GM12891 (cell line): ENCODE results near the gene CALM3.

ENCODE experiments used
- DNase-seq: peaks from one replicate; pipeline ENCODE4 v3.0.0; 2011; ENCODE audit warnings: low spot score; ENCODE audit not compliant: insufficient read length
- FAIRE-seq: peaks from 2 replicates; lab custom pipeline; 2011; peaks lifted over from hg19 to GRCh38; lab: Jason Lieb, UNC
- PAX5 ChIP-seq: IDR thresholded peaks from 2 replicates; pipeline ENCODE4 v1.6.1; 2011; ENCODE audit warnings: low read length, moderate library complexity, mild to moderate bottlenecking; ENCODE audit not compliant: insufficient read depth, severe bottlenecking
- POLR2A ChIP-seq: IDR thresholded peaks from 2 replicates; pipeline ENCODE4 v1.6.1; 2011; ENCODE audit warnings: low read depth, low read length, control low read depth
- POLR2AphosphoS5 ChIP-seq: IDR thresholded peaks from 2 replicates; pipeline ENCODE4 v1.6.1; 2011; ENCODE audit warnings: low read depth, low read length, control low read depth
- POU2F2 ChIP-seq: IDR thresholded peaks from 2 replicates; pipeline ENCODE4 v1.6.1; 2011; ENCODE audit warnings: low read depth, mild to moderate bottlenecking, control low read depth, low read length, moderate library complexity
- SPI1 ChIP-seq: IDR thresholded peaks from 2 replicates; pipeline ENCODE4 v1.6.1; 2011; ENCODE audit warnings: low read depth, low read length, control low read depth
- TAF1 ChIP-seq: IDR thresholded peaks from 2 replicates; pipeline ENCODE4 v1.6.1; 2011; ENCODE audit warnings: low read depth, low read length, control low read depth

CALM3 gene

DNA sequence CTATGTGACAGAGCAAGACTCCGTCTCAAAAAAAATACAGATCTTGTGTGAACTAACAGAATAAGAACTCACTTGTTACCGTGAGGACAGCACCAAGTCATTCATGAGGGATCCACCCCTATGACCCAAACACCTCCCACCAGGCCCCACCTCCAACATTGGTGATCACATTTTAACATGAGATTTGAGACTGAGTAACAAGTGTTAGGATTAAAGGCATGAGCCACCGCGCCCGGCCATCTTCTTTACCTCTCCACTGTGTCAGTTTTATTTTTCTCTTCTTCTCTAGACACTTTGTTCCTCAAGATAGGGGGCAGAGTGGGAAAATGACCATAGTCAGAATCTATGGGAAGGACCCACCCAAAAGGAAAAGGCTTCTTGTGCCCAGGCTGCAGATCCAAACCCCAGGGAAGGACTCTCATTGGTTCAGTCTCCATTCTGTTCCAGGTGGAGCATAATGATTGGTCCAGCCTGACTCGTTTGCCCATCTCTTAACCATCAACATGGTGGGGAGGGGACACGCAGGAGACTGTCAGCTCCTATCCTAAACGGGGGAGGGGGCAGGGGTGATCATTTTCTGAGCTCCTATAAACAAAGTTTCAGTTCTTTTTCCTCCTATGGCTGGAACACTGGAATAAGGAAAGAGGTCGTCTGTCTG is 1.3 kb upstream of the CALM3 start:
- DNase-seq, result no peak
- TF ChIP-seq TAF1 (no peak), POLR2A (no peak), SPI1 (no peak), POLR2AphosphoS5 (no peak), PAX5 (no peak), POU2F2 (no peak)
- no peak for FAIRE-seq

DNA sequence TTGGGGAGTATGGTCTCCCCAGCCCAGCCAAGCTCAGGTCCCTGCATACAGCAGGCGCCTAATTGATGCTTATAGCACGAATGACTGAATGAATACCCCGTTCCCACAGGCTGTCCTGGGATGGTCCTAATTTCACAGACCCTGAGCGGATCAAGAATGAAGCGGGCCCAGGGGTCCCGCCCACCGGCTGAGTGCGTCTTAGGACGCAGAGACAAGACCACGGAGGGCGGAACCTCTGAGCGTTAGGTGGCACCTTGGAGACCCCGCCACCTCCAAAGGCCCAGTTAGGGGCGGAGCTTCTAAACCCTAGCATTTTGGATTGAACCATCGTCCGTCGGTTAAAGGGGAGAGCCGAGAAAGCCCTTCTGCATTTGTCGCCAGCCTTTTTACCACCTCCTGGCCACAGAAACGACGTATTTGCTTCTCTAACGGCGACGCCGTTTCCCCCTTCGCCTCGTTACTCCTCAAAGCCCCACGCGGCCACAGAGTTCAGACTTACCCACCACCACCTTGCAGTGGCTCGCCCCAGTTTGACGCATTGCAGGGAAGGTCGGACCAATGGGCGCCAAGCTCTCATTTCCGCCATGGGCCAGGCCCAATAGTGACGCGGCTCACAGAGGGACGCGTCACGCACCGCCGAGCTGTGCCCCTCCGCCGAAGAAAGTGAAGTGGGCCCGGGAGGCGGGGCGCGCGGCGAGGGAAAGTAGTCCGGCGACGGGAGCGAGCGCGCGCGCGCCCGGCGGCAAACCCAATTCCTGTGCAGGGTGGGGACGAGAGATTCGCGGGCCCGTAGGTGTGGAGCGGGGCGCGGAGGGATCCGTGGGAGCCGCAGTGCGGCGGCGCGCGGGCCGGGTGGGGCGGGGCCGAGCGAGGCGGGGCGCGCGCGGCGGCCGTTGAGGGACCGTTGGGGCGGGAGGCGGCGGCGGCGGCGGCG is 479 bp upstream of the CALM3 start:
- FAIRE-seq, result peak; percentile 97
- TF ChIP-seq PAX5 (peak; percentile 99), SPI1 (peak; percentile 3), TAF1 (0 out of 2 replicates have a peak, but pooled peaks have one; percentile 39), POU2F2 (peak; percentile 52; the same call in 1 of the 2 replicates), POLR2A (peak; percentile 89), POLR2AphosphoS5 (peak; percentile 87; the same call in 1 of the 2 replicates)

GRCh38 chr19:46602392-46603194 is 1.5 kb downstream of the CALM3 start:
- DNase-seq, result no peak
- peak; percentile 87 for FAIRE-seq
- no peak for TF ChIP-seq POU2F2
- no peak for TF ChIP-seq TAF1
- no peak for TF ChIP-seq SPI1
- TF ChIP-seq POLR2AphosphoS5, result no peak
- TF ChIP-seq POLR2A, result no peak
- TF ChIP-seq PAX5, result no peak

More for the DNA sequence above, 479 bp upstream of the CALM3 start:
- peak; percentile 95 for DNase-seq

GRCh38 chr19:46603195-46603637 is 2.1 kb downstream of the CALM3 start:
- FAIRE-seq (no peak), DNase-seq (no peak)
- TF ChIP-seq SPI1 (no peak), POLR2AphosphoS5 (no peak), POU2F2 (no peak), POLR2A (no peak), TAF1 (no peak), PAX5 (no peak)

DNA sequence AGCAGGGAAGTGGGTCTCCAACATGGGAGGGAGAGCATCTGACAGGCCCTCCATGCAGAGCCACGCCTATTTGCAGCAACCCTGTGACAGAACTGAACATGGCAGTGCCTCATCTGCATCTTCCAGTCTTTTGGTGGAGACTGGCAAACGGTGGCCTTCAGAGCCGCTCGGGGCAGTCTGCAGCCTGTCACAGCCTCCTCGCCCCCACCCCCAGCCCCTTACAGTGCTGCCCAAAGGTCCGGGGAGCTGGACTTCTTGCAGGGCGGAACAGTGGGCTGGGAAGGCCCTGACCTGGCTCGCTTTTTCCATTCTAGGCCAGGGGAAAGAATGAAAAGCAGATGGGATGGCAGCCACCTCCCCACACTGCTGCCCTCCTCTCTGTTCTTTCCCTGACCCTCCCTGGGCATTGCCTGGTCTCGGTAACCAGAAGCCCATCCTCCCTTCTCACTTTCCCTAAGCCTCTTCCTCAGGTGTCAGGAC is 2.7 kb downstream of the CALM3 start:
- FAIRE-seq (no peak), DNase-seq (no peak)
- TF ChIP-seq POLR2AphosphoS5 (no peak), POU2F2 (no peak), PAX5 (no peak), POLR2A (no peak), SPI1 (no peak)

- FAIRE-seq (peak; percentile 40), DNase-seq (no peak)
- TF ChIP-seq POLR2AphosphoS5 (no peak), POLR2A (no peak), POU2F2 (no peak), SPI1 (no peak), PAX5 (no peak), TAF1 (no peak)
These were observed 3.7 kb downstream of the CALM3 start for GRCh38 chr19:46604781-46605355.

DNA sequence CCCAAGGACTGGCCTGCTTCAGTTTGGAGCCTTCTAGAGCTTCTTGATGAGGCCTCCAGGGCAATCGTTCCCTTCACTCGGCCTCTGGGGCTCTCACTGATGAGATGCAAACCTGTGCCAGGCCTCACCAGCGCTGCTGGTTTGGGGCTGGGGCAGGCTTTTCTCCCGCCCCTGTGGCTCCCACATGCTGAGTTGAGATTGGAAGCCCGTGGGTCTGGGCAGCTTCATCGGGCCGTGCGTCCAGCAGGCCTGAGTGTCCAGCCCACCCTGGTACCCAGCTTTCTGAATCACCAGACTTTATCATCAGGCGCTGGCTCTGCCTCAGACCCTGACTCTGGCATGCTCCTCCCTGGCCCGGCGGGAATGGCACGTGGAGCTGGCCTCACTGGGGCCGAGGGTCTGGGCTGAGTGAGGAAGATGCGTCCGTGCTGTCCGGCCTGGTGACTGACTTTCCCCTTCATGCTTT is 4.3 kb downstream of the CALM3 start:
- DNase-seq (no peak), FAIRE-seq (no peak)
- TF ChIP-seq SPI1, result no peak
- no peak for TF ChIP-seq POU2F2
- TF ChIP-seq PAX5, result no peak
- no peak for TF ChIP-seq POLR2A
- TF ChIP-seq POLR2AphosphoS5, result no peak
- TF ChIP-seq TAF1, result no peak

GRCh38 chr19:46606019-46606418 is 4.9 kb downstream of the CALM3 start:
- TF ChIP-seq PAX5 (no peak), SPI1 (no peak), POU2F2 (no peak)
- DNase-seq (no peak), FAIRE-seq (no peak)
